Panc1 (cell line): Measurements from ENCODE around the gene N4BP3. TPM values are rescaled to one million over a fixed set of nuclear protein-coding genes. Genes with fewer than 3 reads are reported as not detected.

Experiments
- ATAC-seq: fragments of 200-7000 bp; cut with Tn5 transposase; 2 replicates; pipeline ENCODE4 v1.9.1; 2020; ENCODE audit warnings: mild to moderate bottlenecking, moderate library complexity
- BruUV-seq: library from RNA; stranded (reverse); fragments of 400-500 nt; replicated peaks from 2 replicates; lab custom pipeline; 2021; lab: Mats Ljungman, UMichigan
- CTCF ChIA-PET: fragments of 300-600 bp; sonication (Branson Sonifier 250); formaldehyde crosslinking; loops from one replicate; lab custom pipeline; 2022; ENCODE audit warnings: antibody characterized with exemption; lab: Charles Lee
- POLR2A ChIA-PET: fragments of 300-600 bp; sonication (Branson Sonifier 250); formaldehyde crosslinking; loops from one replicate; lab custom pipeline; 2022; ENCODE audit warnings: antibody characterized with exemption; lab: Charles Lee
- DNase-seq: peaks from one replicate; pipeline ENCODE4 v3.0.0-alpha.2; 2010; ENCODE audit warnings: low read depth, low spot score
- H3K27ac ChIP-seq: 2 replicates; pipeline ENCODE4 v1.5.1; 2011; ENCODE audit warnings: mild to moderate bottlenecking, low read length, inconsistent platforms
- H3K27me3 ChIP-seq: fragments of 200-500 bp; sonication (Bioruptor generic); 2 replicates; pipeline ENCODE4 v1.6.0; 2014; ENCODE audit warnings: low read length, inconsistent platforms; ENCODE audit not compliant: control insufficient read depth, insufficient read depth
- H3K36me3 ChIP-seq: fragments of 200-500 bp; sonication (Bioruptor generic); 2 replicates; pipeline ENCODE4 v1.5.1; 2014; ENCODE audit warnings: inconsistent platforms, mild to moderate bottlenecking, low read length, moderate library complexity; ENCODE audit not compliant: control insufficient read depth, insufficient read depth
- H3K4me1 ChIP-seq: 2 replicates; pipeline ENCODE4 v1.5.1; 2011; ENCODE audit warnings: inconsistent platforms, mild to moderate bottlenecking, low read length, moderate library complexity; ENCODE audit not compliant: control insufficient read depth, insufficient read depth
- H3K4me3 ChIP-seq, 2 experiments: 2 replicates each; pipeline ENCODE4 v1.5.1; 2011 to 2012; ENCODE audit warnings: low read depth in 2 of 2, low read length in 2 of 2, mild to moderate bottlenecking in 2 of 2, inconsistent platforms in 1 of 2, moderate library complexity in 1 of 2
- H3K9me3 ChIP-seq: fragments of 200-500 bp; sonication (Bioruptor generic); 2 replicates; pipeline ENCODE4 v1.5.1; 2014; ENCODE audit warnings: low read depth, mild to moderate bottlenecking, inconsistent platforms, low read length, moderate library complexity; ENCODE audit not compliant: control insufficient read depth, insufficient read depth
- POLR2AphosphoS5 ChIP-seq: IDR thresholded peaks from 2 replicates; pipeline ENCODE4 v1.6.1; 2012; ENCODE audit warnings: mild to moderate bottlenecking, low read depth, low read length, moderate library complexity
- SIN3A ChIP-seq: IDR thresholded peaks from 2 replicates; pipeline ENCODE4 v1.6.1; 2012; ENCODE audit warnings: low read depth, mild to moderate bottlenecking, low read length, moderate library complexity, borderline replicate concordance; ENCODE audit not compliant: insufficient read depth
- TCF7L2 ChIP-seq: IDR thresholded peaks from 2 replicates; pipeline ENCODE4 v1.6.1; 2011; ENCODE audit warnings: mild to moderate bottlenecking, low read depth, low read length, inconsistent platforms
- in situ Hi-C: cut with HindIII; loops from 2 replicates; pipeline ENCODE4 v1.10.0; 2016; ENCODE audit warnings: low sequenced_read_pairs, low pct_unique_long_range_greater_than_20kb
- intact Hi-C: fragments of 100-400 bp; cut with micrococcal nuclease; formaldehyde crosslinking; loops from one replicate; pipeline ENCODE4 v1.10.0; 2022; ENCODE audit not compliant: unreplicated experiment
- total RNA-seq: library from RNA; stranded (reverse); gene quantifications from one replicate; pipeline ENCODE4 v1.2.1, GENCODE V29; 2021; ENCODE audit not compliant: unreplicated experiment
- TF ChIP-seq, protein P1 (sequence below), 2 experiments: IDR thresholded peaks; 2 replicates each; pipeline ENCODE4 v1.6.1; 2011 to 2012; ENCODE audit warnings: low read depth in 2 of 2, control low read depth in 1 of 2, low read length in 1 of 2, mild to moderate bottlenecking in 1 of 2, moderate library complexity in 1 of 2; ENCODE audit not compliant: insufficient read depth in 1 of 2
- TF ChIP-seq, protein P2 (sequence below): fragments of 450-650 bp; IDR thresholded peaks from 2 replicates; pipeline ENCODE4 v1.5.1; 2017; ENCODE audit warnings: mild to moderate bottlenecking

N4BP3 gene
- total RNA-seq, 1 experiment from 2014 or later: 2.3 TPM

DNA sequence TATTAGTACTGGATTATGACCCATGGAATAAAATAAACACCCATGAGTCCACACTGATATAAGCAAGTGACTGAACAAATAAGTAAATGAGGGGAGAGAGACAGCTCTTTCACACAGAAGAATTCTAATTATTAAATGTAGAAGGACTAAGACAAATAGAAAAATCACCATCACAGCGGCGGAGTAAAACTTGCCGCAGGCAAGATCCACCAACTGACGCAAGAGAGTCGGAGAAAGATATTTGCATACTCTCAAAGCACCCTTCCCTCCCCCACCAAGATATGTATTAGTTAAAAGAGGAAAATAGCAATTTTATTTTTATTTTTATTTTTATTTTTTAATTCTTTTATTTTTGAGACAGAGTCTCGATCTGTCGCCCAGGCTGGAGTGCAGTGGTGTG, 14.6 kb upstream of the N4BP3 start:
- in situ Hi-C loops (no loop called here), intact Hi-C loops (no loop called here)
- ChIA-PET POLR2A (interaction anchor here (0.6 kb wide), 1 partner anchor 9 kb away, joined by 3 read pairs; no protein-coding TSS in a partner anchor), CTCF (no interaction called here)
- Histone ChIP-seq H3K36me3 (no peaks in the 10 kb centered on the region), H3K4me1 (no peaks in the 10 kb centered on the region), H3K27me3 (no peaks in the 10 kb centered on the region), H3K27ac (no peak overlapping the region), H3K4me3 (no peak overlapping the region), H3K9me3 (no peaks in the 10 kb centered on the region)
- TF ChIP-seq, protein P1, sequence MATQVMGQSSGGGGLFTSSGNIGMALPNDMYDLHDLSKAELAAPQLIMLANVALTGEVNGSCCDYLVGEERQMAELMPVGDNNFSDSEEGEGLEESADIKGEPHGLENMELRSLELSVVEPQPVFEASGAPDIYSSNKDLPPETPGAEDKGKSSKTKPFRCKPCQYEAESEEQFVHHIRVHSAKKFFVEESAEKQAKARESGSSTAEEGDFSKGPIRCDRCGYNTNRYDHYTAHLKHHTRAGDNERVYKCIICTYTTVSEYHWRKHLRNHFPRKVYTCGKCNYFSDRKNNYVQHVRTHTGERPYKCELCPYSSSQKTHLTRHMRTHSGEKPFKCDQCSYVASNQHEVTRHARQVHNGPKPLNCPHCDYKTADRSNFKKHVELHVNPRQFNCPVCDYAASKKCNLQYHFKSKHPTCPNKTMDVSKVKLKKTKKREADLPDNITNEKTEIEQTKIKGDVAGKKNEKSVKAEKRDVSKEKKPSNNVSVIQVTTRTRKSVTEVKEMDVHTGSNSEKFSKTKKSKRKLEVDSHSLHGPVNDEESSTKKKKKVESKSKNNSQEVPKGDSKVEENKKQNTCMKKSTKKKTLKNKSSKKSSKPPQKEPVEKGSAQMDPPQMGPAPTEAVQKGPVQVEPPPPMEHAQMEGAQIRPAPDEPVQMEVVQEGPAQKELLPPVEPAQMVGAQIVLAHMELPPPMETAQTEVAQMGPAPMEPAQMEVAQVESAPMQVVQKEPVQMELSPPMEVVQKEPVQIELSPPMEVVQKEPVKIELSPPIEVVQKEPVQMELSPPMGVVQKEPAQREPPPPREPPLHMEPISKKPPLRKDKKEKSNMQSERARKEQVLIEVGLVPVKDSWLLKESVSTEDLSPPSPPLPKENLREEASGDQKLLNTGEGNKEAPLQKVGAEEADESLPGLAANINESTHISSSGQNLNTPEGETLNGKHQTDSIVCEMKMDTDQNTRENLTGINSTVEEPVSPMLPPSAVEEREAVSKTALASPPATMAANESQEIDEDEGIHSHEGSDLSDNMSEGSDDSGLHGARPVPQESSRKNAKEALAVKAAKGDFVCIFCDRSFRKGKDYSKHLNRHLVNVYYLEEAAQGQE (IDR thresholded peaks at IDR 0.05; ENCODE audit: insufficient read depth in 1 of 2, low read depth in 2 of 2, low read length in 1 of 2): no peak
- TF ChIP-seq POLR2AphosphoS5 (no peak), SIN3A (no peak), TCF7L2 (no peak)
- TF ChIP-seq, protein P2, sequence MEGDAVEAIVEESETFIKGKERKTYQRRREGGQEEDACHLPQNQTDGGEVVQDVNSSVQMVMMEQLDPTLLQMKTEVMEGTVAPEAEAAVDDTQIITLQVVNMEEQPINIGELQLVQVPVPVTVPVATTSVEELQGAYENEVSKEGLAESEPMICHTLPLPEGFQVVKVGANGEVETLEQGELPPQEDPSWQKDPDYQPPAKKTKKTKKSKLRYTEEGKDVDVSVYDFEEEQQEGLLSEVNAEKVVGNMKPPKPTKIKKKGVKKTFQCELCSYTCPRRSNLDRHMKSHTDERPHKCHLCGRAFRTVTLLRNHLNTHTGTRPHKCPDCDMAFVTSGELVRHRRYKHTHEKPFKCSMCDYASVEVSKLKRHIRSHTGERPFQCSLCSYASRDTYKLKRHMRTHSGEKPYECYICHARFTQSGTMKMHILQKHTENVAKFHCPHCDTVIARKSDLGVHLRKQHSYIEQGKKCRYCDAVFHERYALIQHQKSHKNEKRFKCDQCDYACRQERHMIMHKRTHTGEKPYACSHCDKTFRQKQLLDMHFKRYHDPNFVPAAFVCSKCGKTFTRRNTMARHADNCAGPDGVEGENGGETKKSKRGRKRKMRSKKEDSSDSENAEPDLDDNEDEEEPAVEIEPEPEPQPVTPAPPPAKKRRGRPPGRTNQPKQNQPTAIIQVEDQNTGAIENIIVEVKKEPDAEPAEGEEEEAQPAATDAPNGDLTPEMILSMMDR: no peak
- BruUV-seq: no TSS peak
- ATAC-seq (no peak), DNase-seq (no peak)

DNA sequence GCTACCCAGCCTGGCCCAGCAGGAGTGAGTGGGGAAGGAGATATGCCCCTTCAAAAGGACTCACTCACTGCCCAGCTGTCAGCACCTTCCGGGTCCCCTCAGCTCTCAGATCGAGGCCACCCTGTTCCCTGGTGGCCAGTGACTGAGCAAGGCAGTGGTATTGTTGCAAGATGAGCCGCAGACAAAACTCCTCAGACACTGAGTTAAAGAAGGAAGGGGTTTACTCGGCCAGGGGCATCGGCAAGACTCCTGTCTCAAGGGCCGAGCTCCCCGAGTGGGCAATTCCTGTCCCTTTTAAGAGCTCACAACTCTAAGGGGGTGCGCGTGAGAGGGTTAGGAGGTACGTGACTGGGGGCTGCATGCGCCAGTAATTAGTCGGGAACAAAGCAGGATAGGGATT, 9.7 kb upstream of the N4BP3 start:
- POLR2A ChIA-PET: no interaction called here
- in situ Hi-C loops: no loop called here
- TF ChIP-seq TCF7L2: no peak
- CTCF ChIA-PET: no interaction called here
- Histone ChIP-seq H3K27ac (no peak overlapping the region), H3K4me1 (no peaks in the 10 kb centered on the region), H3K9me3 (no peaks in the 10 kb centered on the region), H3K36me3 (no peaks in the 10 kb centered on the region), H3K27me3 (no peaks in the 10 kb centered on the region), H3K4me3 (no peak overlapping the region)
- BruUV-seq: no TSS peak
- intact Hi-C loops: no loop called here
- no peak for ATAC-seq
- no peak for DNase-seq

DNA sequence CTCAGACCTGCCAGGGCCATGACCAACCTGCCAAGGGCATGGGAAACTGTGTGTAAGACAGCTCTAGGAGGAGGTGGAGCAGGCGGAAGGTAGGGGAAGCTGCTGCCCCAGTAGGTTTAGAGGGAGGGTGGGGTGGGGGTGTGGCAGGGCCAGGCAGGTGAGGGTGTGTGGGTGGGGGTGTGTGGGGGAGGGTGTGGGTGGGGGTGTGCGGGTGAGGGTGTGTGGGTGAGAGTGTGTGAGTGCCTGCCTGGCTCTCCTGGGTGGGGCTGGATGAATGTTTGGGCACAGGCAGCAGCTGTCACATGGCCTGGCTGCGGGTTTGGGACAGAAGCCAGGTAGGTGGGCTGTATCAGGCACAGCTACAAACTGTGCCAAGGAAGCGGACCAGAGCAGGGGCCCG, 8.8 kb upstream of the N4BP3 start:
- ATAC-seq: no peak
- H3K9me3 ChIP-seq: no peaks in the 10 kb centered on the region
- TF ChIP-seq TCF7L2 (no peak), POLR2AphosphoS5 (no peak), SIN3A (no peak)
- TF ChIP-seq, protein P1 (IDR thresholded peaks at IDR 0.05; ENCODE audit: insufficient read depth in 1 of 2, low read depth in 2 of 2, low read length in 1 of 2): no peak
- TF ChIP-seq, protein P2: no peak
- CTCF ChIA-PET: interaction anchor here (0.6 kb wide), 1 partner anchor 42 kb away, joined by 3 read pairs; no protein-coding TSS in a partner anchor
- in situ Hi-C loops (no loop called here), intact Hi-C loops (no loop called here)
- H3K36me3 ChIP-seq: no peaks in the 10 kb centered on the region
- no peak overlapping the region for H3K27ac ChIP-seq
- no TSS peak for BruUV-seq
- POLR2A ChIA-PET: interaction anchor here (0.6 kb wide), 2 partner anchors 11 to 1750 kb away, joined by 3 to 5 read pairs; no protein-coding TSS in a partner anchor
- no peaks in the 10 kb centered on the region for H3K27me3 ChIP-seq
- H3K4me3 ChIP-seq: no peak overlapping the region
- no peaks in the 10 kb centered on the region for H3K4me1 ChIP-seq
- DNase-seq: no peak
